DOHH2 (cell line): ENCODE data around the gene DIS3L2.
"Not testable (repeated sequence)": the region's sequence is repeated elsewhere in the genome, so short reads cannot be mapped to it uniquely, and the experiment has no call there.

Experiments used
- EZH2phosphoT487 ChIP-seq: fragments of 200-600 bp; sonication (generic); IDR thresholded peaks from 2 replicates; pipeline ENCODE4 v1.6.1; 2017; ENCODE audit warnings: borderline replicate concordance, mild to moderate bottlenecking, antibody characterized with exemption, low read length, moderate library complexity, mixed read lengths
- TF ChIP-seq, protein P1 (sequence below): fragments of 200-600 bp; sonication (generic); IDR thresholded peaks from one replicate; pipeline ENCODE4 v1.5.1; 2014; ENCODE audit warnings: antibody characterized with exemption, mild to moderate bottlenecking, low read depth, low read length; ENCODE audit not compliant: poor library complexity, severe bottlenecking

- TF ChIP-seq, protein P1, sequence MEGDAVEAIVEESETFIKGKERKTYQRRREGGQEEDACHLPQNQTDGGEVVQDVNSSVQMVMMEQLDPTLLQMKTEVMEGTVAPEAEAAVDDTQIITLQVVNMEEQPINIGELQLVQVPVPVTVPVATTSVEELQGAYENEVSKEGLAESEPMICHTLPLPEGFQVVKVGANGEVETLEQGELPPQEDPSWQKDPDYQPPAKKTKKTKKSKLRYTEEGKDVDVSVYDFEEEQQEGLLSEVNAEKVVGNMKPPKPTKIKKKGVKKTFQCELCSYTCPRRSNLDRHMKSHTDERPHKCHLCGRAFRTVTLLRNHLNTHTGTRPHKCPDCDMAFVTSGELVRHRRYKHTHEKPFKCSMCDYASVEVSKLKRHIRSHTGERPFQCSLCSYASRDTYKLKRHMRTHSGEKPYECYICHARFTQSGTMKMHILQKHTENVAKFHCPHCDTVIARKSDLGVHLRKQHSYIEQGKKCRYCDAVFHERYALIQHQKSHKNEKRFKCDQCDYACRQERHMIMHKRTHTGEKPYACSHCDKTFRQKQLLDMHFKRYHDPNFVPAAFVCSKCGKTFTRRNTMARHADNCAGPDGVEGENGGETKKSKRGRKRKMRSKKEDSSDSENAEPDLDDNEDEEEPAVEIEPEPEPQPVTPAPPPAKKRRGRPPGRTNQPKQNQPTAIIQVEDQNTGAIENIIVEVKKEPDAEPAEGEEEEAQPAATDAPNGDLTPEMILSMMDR, result not testable (repeated sequence)
- not testable (repeated sequence) for TF ChIP-seq EZH2phosphoT487
Measured at GRCh38 chr2:232385058-232385457, 423.5 kb downstream of the DIS3L2 start.
